HUES6 (cell line): ENCODE results near the gene ANGPTL8.

Source experiments
- H3K27ac ChIP-seq: 2 replicates; pipeline ENCODE4 v1.7.0; 2013; ENCODE audit warnings: low read depth, mild to moderate bottlenecking, low read length, inconsistent platforms
- H3K27me3 ChIP-seq: 2 replicates; pipeline ENCODE4 v1.6.1; 2013; ENCODE audit warnings: low read length; ENCODE audit not compliant: control insufficient read depth, insufficient read depth
- H3K36me3 ChIP-seq: 2 replicates; pipeline ENCODE4 v1.6.1; 2013; ENCODE audit warnings: low read length; ENCODE audit not compliant: control insufficient read depth, insufficient read depth
- H3K4me1 ChIP-seq: 2 replicates; pipeline ENCODE4 v1.6.1; 2013; ENCODE audit warnings: low read length; ENCODE audit not compliant: control insufficient read depth, insufficient read depth
- H3K4me3 ChIP-seq: 2 replicates; pipeline ENCODE4 v1.5.1; 2013; ENCODE audit warnings: low read depth, low read length
- H3K9ac ChIP-seq: one replicate; pipeline ENCODE4 v1.6.1; 2013; ENCODE audit warnings: mild to moderate bottlenecking, low read length
- H3K9me3 ChIP-seq: 2 replicates; pipeline ENCODE4 v1.6.1; 2013; ENCODE audit warnings: low read depth, low read length; ENCODE audit not compliant: control insufficient read depth, insufficient read depth

ANGPTL8 gene

GRCh38 chr19:11278670-11279069, 39.3 kb downstream of the ANGPTL8 start:
- no peak overlapping the region for H3K4me3 ChIP-seq
- H3K27ac ChIP-seq: no peak overlapping the region
- H3K9ac ChIP-seq: no peak overlapping the region
- no peaks in the 10 kb centered on the region for H3K36me3 ChIP-seq
- no peaks in the 10 kb centered on the region for H3K4me1 ChIP-seq
- H3K27me3 ChIP-seq: no peaks in the 10 kb centered on the region
- peaks cover 9% of the 10 kb centered on the region for H3K9me3 ChIP-seq

DNA sequence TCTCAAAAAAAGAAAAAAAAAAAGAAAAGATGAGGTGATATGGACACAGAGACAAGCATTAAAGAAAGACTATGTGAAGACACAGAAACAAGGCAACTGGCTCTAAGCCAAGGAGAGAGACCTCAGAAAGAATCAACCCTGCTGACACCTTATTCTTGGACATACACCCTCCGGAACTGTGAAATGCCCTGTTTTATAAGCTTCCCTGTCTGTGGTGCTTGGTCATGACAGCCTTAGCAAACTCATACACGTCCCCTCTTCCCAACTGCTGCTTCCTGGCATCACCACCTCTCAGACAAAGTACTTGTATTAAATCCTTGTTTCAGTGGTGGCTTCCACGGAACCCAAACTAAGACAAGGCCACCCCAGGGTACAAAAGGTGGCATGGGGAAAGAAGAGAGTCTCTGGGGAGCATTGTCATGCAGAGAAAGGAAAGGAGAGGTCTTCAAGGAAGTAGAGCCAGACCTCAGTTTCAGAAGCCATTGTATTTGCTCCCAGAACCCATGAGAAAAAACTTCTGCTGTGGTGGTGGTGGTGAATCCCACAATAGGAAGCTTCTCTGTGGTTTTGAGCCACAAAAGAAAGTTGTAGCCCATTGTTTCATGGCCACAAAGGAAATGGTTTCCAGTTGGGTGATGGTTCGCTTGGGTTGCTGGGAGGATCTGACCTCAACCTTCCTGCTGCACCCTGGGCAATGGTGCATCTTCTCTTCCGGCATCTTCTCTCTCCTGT, 40.3 kb downstream of the ANGPTL8 start:
- peaks cover 9% of the 10 kb centered on the region for H3K9me3 ChIP-seq
- no peaks in the 10 kb centered on the region for H3K27me3 ChIP-seq
- H3K9ac ChIP-seq: no peak overlapping the region
- H3K4me3 ChIP-seq: no peak overlapping the region
- H3K4me1 ChIP-seq: no peaks in the 10 kb centered on the region
- H3K27ac ChIP-seq: no peak overlapping the region
- no peaks in the 10 kb centered on the region for H3K36me3 ChIP-seq

GRCh38 chr19:11281356-11282049, 42.1 kb downstream of the ANGPTL8 start:
- H3K27ac ChIP-seq: no peak overlapping the region
- H3K9me3 ChIP-seq: peaks cover 9% of the 10 kb centered on the region
- no peaks in the 10 kb centered on the region for H3K27me3 ChIP-seq

DNA sequence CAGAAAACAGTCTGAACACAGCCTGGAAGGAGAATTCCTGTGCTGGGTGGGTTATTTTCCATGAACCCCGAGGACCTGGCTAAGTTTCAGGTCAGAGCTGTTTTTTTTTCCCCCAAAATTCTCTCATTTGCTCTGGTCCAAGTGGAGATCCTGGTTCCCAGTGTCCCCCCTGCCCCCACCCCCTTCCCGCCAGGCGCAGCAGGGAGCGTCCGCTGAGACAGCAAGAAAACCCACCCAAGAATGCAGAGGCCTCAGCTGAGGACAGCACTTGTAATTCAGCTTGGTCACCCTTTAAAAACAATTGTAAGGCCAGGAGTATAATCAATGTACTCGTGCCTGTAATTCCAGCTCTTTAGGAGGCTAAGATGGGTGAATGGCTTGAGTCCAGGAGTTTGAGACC, 45.1 kb downstream of the ANGPTL8 start:
- H3K9ac ChIP-seq: no peak overlapping the region

More at GRCh38 chr19:11281356-11282049, 42.1 kb downstream of the ANGPTL8 start:
- Histone ChIP-seq H3K9ac (no peak overlapping the region), H3K4me3 (no peak overlapping the region), H3K36me3 (no peaks in the 10 kb centered on the region), H3K4me1 (no peaks in the 10 kb centered on the region)

DNA sequence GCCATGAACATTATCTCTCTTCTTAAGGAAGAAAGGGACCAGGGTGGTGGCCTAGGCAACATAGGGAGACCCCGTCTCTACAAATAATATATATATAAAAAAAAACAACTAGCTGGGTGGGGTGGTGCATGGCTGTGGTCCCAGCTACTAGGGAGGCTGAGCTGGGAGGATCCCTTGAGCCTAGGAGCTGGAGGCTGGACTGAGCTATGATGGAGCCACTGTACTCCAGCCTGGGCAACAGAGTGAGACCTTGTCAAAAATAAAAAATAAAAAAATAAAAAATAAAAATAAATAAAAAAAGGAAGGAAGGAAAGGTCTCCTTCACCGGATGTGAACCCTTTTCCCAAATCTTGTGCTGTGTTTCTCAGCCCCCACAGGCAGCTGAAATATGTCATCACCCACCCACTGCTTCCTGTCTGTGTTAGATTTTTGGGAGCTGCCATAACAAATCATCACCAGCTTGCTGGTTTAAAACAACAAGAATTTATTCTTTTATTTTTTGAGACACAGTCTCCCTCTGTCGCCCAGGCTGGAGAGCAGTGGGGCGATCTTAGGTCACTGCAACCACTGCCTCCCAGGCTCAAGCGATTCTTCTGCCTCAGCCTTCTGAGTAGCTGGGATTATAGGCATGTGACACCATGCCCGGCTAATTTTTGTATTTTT, 47.0 kb downstream of the ANGPTL8 start:
- Histone ChIP-seq H3K27ac (no peak overlapping the region), H3K4me1 (no peaks in the 10 kb centered on the region), H3K36me3 (no peaks in the 10 kb centered on the region), H3K4me3 (no peak overlapping the region), H3K27me3 (no peaks in the 10 kb centered on the region), H3K9ac (no peak overlapping the region), H3K9me3 (no peaks in the 10 kb centered on the region)

More for the DNA sequence above, 45.1 kb downstream of the ANGPTL8 start:
- Histone ChIP-seq H3K36me3 (no peaks in the 10 kb centered on the region), H3K9me3 (peaks cover 4% of the 10 kb centered on the region; the same call in 1 of the 2 replicates), H3K4me3 (no peak overlapping the region), H3K4me1 (no peaks in the 10 kb centered on the region), H3K27me3 (no peaks in the 10 kb centered on the region), H3K27ac (no peak overlapping the region)

DNA sequence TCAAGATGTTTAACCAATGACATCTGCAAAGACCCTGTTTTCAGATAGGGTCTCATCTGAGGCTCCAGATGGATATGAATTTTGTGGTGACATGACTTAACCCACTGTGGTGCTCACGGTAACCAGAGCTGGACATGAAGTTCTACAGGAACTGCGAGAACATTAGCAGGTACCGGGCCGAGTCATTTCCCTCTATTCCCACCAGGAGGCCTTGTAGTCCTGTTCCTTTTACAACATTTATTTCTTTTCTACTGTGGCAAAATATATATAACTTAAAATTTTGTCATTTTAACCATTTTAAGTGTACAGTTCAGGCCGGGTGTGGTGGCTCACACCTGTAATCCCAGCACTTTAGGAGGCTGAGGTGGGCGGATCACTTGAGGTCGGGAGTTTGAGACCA, 48.9 kb downstream of the ANGPTL8 start:
- no peaks in the 10 kb centered on the region for H3K9me3 ChIP-seq
- no peak overlapping the region for H3K4me3 ChIP-seq
- H3K36me3 ChIP-seq: no peaks in the 10 kb centered on the region
- H3K4me1 ChIP-seq: no peaks in the 10 kb centered on the region
- H3K27me3 ChIP-seq: no peaks in the 10 kb centered on the region
- H3K27ac ChIP-seq: no peak overlapping the region
- no peak overlapping the region for H3K9ac ChIP-seq

- H3K36me3 ChIP-seq: no peaks in the 10 kb centered on the region
- no peak overlapping the region for H3K27ac ChIP-seq
- H3K4me3 ChIP-seq: no peak overlapping the region
- H3K9me3 ChIP-seq: no peaks in the 10 kb centered on the region
- H3K9ac ChIP-seq: no peak overlapping the region
- peaks cover 3% of the 10 kb centered on the region; the same call in 1 of the 2 replicates for H3K4me1 ChIP-seq
- H3K27me3 ChIP-seq: no peaks in the 10 kb centered on the region
Measured at GRCh38 chr19:11290256-11290655, 50.8 kb downstream of the ANGPTL8 start.

- Histone ChIP-seq H3K27me3 (no peaks in the 10 kb centered on the region), H3K9me3 (no peaks in the 10 kb centered on the region), H3K4me3 (no peak overlapping the region), H3K4me1 (peaks cover 3% of the 10 kb centered on the region; the same call in 1 of the 2 replicates), H3K9ac (no peak overlapping the region), H3K27ac (no peak overlapping the region), H3K36me3 (no peaks in the 10 kb centered on the region)
Measured at GRCh38 chr19:11291415-11291814, 52.0 kb downstream of the ANGPTL8 start.
